Effector memory CD8-positive, alpha-beta T cell (primary cell): Measurements from ENCODE around the gene ACSM3.
A peak's percentile ranks its signal among the peaks of the same experiment; 100 is the strongest.
"Not testable (repeated sequence)": the region's sequence is repeated elsewhere in the genome, so short reads cannot be mapped to it uniquely, and the experiment has no call there.

ENCODE experiments used
- ATAC-seq: fragments of 150-1000 bp; cut with Tn5 transposase; replicated peaks from 2 replicates; pipeline ENCODE4 v1.10.0; 2021; ENCODE audit warnings: mild to moderate bottlenecking, moderate library complexity
- DNase-seq, 3 experiments: peaks; one replicate each; pipeline ENCODE4 v3.0.0; 2021
- H3K27ac Mint-ChIP-seq, 2 donors: one replicate each; pipeline ENCODE4 v1.8.0; 2022; ENCODE audit warnings: mild to moderate bottlenecking in 2 of 2, mixed read lengths in 2 of 2, moderate library complexity in 2 of 2
- H3K27me3 Mint-ChIP-seq, 2 donors: one replicate each; pipeline ENCODE4 v1.8.0; 2022; ENCODE audit warnings: mixed read lengths in 2 of 2
- H3K36me3 Mint-ChIP-seq: one replicate; pipeline ENCODE4 v1.8.0; 2022; ENCODE audit warnings: mild to moderate bottlenecking, moderate library complexity, mixed read lengths; ENCODE audit not compliant: insufficient read depth
- H3K4me1 Mint-ChIP-seq, 2 donors: one replicate each; pipeline ENCODE4 v1.8.0; 2022; ENCODE audit warnings: low read depth in 2 of 2, mixed read lengths in 2 of 2
- H3K4me3 Mint-ChIP-seq, 2 donors: one replicate each; pipeline ENCODE4 v1.8.0; 2022; ENCODE audit warnings: mild to moderate bottlenecking in 2 of 2, mixed read lengths in 2 of 2, moderate library complexity in 2 of 2
- H3K9me3 Mint-ChIP-seq, 2 donors: one replicate each; pipeline ENCODE4 v1.8.0; 2022; ENCODE audit warnings: mixed read lengths in 2 of 2

Gene ACSM3

GRCh38 chr16:20743591-20743990 lies 20.2 kb upstream of the ACSM3 start:
- H3K4me3 Mint-ChIP-seq, result no peak overlapping the region
- no peaks in the 10 kb centered on the region for H3K27me3 Mint-ChIP-seq
- peaks cover 27% of the 10 kb centered on the region for H3K36me3 Mint-ChIP-seq
- DNase-seq (no peak), ATAC-seq (no peak)
- H3K9me3 Mint-ChIP-seq, result peaks cover 2 to 10% of the 10 kb centered on the region in 2 donors
- no peak overlapping the region for H3K27ac Mint-ChIP-seq
- H3K4me1 Mint-ChIP-seq, result peaks cover 11 to 21% of the 10 kb centered on the region in 2 donors

DNA sequence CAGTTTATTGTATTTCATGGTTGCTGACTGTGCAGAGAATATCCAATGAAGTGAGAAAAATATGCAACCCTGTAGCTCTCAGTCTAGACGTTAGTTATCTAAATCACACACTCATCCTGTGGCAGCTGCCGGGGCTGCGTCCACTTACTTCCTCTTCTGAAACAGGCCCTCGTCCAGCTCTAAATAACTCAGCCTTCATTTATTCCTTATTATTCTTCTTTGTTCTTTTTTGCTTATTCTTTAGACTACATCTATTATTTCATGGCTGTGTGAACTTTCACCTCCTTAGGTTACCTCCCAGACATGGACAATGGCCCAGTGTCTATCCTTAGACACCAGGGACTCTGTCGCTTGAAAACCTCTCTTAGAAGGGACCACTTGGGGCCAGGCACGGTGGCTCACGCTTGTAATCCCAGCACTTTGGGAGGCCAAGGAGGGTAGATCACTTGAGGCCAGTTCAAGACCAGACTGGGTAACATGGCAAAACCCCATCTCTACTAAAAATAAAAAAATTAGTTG lies 18.8 kb upstream of the ACSM3 start:
- H3K9me3 Mint-ChIP-seq, result peaks cover 2 to 10% of the 10 kb centered on the region in 2 donors
- no peak for ATAC-seq
- peaks cover 11 to 16% of the 10 kb centered on the region in 2 donors for H3K4me1 Mint-ChIP-seq
- peaks cover 0 to 7% of the 10 kb centered on the region in 2 donors for H3K27me3 Mint-ChIP-seq
- H3K36me3 Mint-ChIP-seq, result peaks cover 21% of the 10 kb centered on the region
- no peak overlapping the region for H3K27ac Mint-ChIP-seq
- no peak overlapping the region for H3K4me3 Mint-ChIP-seq
- no peak for DNase-seq

- Mint-ChIP-seq H3K27me3 (peaks cover 1 to 7% of the 10 kb centered on the region in 2 donors), H3K27ac (no peak overlapping the region), H3K4me1 (peaks cover 3 to 4% of the 10 kb centered on the region in 2 donors), H3K4me3 (no peak overlapping the region), H3K36me3 (peaks cover 8% of the 10 kb centered on the region), H3K9me3 (peaks cover 2 to 10% of the 10 kb centered on the region in 2 donors)
- no peak for ATAC-seq
- DNase-seq, result no peak
These were observed 17.4 kb upstream of the ACSM3 start for GRCh38 chr16:20746461-20746860.

DNA sequence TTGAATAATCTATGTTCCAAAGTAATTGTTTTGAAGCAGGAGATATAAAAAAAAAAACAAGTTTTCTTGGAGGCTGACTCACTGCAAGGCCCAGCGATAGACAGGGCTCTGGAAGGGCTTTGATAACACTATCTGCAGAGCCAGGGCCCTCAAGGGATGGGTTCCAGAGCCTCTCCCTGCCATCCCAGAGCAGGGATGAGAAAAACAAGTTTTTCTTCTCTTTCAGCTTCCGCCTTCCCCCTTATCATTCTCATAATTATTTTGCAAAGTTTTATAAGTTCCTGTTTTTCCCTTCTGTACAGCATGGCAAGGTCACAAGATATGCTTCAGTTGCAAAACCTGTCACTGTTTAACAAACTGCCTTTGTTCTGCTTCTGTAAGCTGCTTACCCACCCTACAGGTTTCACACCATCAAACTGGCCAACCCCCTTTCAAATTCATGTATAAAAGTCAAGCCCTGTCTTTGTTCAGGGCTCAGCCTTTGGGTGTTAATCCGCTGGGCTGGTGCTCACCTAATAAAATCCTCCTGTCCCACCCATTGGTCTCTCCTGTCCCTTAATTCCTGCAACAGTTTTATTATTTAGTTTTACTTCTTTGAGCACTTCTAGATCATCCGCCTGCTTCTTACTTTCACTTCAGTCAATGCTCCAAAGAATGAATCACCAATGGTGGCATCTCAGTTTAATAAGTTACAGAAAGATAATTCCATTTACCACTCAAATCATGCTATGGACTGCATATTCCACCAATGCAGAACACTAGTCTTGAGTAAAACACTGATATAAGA lies 16.6 kb upstream of the ACSM3 start:
- Mint-ChIP-seq H3K9me3 (peaks cover 2 to 10% of the 10 kb centered on the region in 2 donors), H3K36me3 (peaks cover under 1% of the 10 kb centered on the region), H3K27ac (no peak overlapping the region), H3K4me1 (no peaks in the 10 kb centered on the region), H3K27me3 (peaks cover 7 to 9% of the 10 kb centered on the region in 2 donors), H3K4me3 (no peak overlapping the region)
- DNase-seq (no peak), ATAC-seq (no peak)

GRCh38 chr16:20749474-20749873 lies 14.3 kb upstream of the ACSM3 start:
- Mint-ChIP-seq H3K4me3 (no peak overlapping the region), H3K4me1 (no peaks in the 10 kb centered on the region), H3K27ac (no peak overlapping the region), H3K36me3 (no peaks in the 10 kb centered on the region), H3K9me3 (peaks cover 3 to 10% of the 10 kb centered on the region in 2 donors), H3K27me3 (peaks cover 7 to 23% of the 10 kb centered on the region in 2 donors)
- DNase-seq (no peak), ATAC-seq (no peak)

DNA sequence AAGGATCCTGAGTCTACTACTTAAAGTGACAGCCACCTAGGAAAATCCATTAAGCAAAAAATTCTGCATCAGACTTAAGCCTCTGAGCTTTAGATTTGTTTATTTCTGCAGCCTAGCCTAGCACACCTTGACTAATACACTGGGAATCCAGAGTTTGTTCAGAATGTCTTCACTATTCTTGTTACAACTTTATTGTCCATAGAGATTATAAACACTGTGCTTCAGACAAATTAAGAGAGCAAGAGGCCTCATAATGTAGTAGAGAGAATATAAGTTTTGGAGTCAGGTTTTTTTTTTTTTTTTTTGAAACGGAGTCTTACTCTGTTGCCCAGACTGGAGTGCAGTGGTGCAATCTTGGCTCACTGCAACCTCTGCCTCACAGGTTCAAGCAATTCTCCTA lies 13.3 kb upstream of the ACSM3 start:
- Mint-ChIP-seq H3K27me3 (peaks cover 7 to 26% of the 10 kb centered on the region in 2 donors), H3K4me1 (no peaks in the 10 kb centered on the region), H3K27ac (no peak overlapping the region), H3K36me3 (no peaks in the 10 kb centered on the region), H3K9me3 (peaks cover 6 to 10% of the 10 kb centered on the region in 2 donors), H3K4me3 (no peak overlapping the region)
- DNase-seq (no peak), ATAC-seq (no peak)

DNA sequence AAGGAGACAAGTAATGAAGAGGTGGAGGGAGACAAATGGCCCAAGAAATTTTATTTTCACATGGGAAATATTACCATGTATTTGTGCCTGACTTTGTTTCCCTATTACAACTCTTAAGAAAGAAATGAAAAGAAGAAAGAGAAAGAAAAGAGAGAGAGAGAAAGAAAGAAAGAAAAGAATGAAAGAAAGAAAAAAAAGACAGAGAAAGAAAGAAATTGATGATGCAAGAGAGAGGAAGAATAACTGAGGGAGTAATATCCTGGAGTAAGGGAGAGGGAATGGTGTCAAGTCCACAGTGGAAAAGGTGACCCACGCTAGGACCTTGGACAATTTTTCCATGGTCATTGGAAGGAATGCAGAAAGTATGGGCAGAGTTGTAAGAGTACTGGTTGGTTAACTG lies 10.1 kb upstream of the ACSM3 start:
- DNase-seq, result no peak
- H3K4me3 Mint-ChIP-seq, result no peak overlapping the region
- ATAC-seq, result no peak
- H3K27ac Mint-ChIP-seq, result no peak overlapping the region
- H3K9me3 Mint-ChIP-seq, result peaks cover 0 to 4% of the 10 kb centered on the region in 2 donors
- no peaks in the 10 kb centered on the region for H3K4me1 Mint-ChIP-seq
- no peaks in the 10 kb centered on the region for H3K36me3 Mint-ChIP-seq
- H3K27me3 Mint-ChIP-seq, result peaks cover 7 to 26% of the 10 kb centered on the region in 2 donors

- Mint-ChIP-seq H3K9me3 (peaks cover 0 to 4% of the 10 kb centered on the region in 2 donors), H3K36me3 (no peaks in the 10 kb centered on the region), H3K4me3 (no peak overlapping the region), H3K4me1 (no peaks in the 10 kb centered on the region), H3K27ac (no peak overlapping the region), H3K27me3 (peaks cover 0 to 26% of the 10 kb centered on the region in 2 donors)
- DNase-seq, result no peak
- no peak for ATAC-seq
These were observed 8.6 kb upstream of the ACSM3 start for GRCh38 chr16:20755238-20755637.

- not testable (repeated sequence) for H3K36me3 Mint-ChIP-seq, H3K9me3 Mint-ChIP-seq, H3K27ac Mint-ChIP-seq, H3K4me1 Mint-ChIP-seq, H3K4me3 Mint-ChIP-seq, ATAC-seq, DNase-seq
- peaks cover 0 to 26% of the 10 kb centered on the region in 2 donors for H3K27me3 Mint-ChIP-seq
These were observed 8.0 kb upstream of the ACSM3 start for GRCh38 chr16:20755799-20756198.

- Mint-ChIP-seq H3K27me3 (no peaks in the 10 kb centered on the region), H3K4me3 (no peak overlapping the region)
These were observed 3.5 kb upstream of the ACSM3 start for GRCh38 chr16:20760346-20760745.

DNA sequence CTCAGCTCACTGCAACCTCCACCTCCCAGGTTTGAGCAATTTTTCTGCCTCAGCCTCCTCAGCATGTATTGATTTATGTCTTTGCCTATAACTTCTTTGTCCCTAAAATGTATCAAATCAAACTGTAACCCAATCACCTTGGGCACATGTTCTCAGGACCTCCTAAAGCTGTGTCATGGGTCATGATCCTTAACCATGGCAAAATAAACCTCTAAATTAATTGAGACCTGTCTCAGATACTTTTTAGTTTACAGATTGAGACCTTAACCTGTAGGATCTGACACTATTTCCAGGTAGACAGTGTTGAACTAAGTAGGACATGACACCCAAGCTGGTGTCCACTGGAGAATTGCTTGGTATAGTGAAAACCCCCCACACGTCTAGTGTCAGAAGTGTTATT lies 2.6 kb upstream of the ACSM3 start:
- H3K4me1 Mint-ChIP-seq, result peaks cover 10 to 14% of the 10 kb centered on the region in 2 donors
- ATAC-seq (no peak), DNase-seq (no peak)
- no peak overlapping the region for H3K27ac Mint-ChIP-seq
- no peaks in the 10 kb centered on the region for H3K9me3 Mint-ChIP-seq
- H3K36me3 Mint-ChIP-seq, result peaks cover 3% of the 10 kb centered on the region
- no peak overlapping the region for H3K4me3 Mint-ChIP-seq
- no peaks in the 10 kb centered on the region for H3K27me3 Mint-ChIP-seq

More at GRCh38 chr16:20760346-20760745, 3.5 kb upstream of the ACSM3 start:
- no peak for DNase-seq
- Mint-ChIP-seq H3K27ac (no peak overlapping the region), H3K4me1 (peaks cover 10 to 14% of the 10 kb centered on the region in 2 donors), H3K9me3 (no peaks in the 10 kb centered on the region), H3K36me3 (peaks cover 3% of the 10 kb centered on the region)
- no peak for ATAC-seq

DNA sequence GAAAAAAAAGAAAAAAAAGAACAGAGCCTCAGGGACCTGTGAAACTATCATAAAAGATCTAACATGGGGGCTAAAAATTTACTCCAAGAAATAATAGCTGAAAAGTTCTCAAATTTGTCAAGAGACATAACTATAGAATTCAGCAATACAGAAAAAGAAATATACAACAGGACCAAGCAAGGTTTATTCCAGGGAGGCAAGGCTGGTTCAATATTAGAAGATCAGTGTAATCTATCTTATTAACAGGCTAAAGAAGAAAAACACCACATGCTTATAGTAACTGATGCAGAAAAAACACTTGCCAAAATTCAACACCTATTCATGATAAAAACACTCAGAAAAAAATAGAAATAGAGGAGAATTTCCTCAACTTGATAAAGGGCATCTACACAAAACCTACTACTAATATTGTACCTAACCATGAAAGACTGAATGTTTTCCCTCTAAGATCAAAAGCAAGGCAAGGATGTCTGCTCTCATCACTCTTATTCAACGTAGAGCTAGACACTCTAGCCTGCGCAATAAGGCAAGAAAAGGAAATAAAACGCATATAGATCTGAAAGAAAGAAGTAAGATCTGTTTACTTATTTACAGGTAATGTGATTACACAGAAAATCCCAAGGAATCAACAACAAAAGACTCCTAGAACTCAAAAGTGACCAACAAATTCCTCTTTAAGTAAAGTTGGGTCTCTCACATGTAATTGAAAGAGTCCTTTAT lies 1.2 kb upstream of the ACSM3 start:
- ATAC-seq (no peak), DNase-seq (no peak)
- H3K4me3 Mint-ChIP-seq, result peak overlapping the region; percentile 69 to 84
- no peaks in the 10 kb centered on the region for H3K9me3 Mint-ChIP-seq
- peak overlapping the region; percentile 7 to 83 for H3K27ac Mint-ChIP-seq
- H3K4me1 Mint-ChIP-seq, result peaks cover 10 to 14% of the 10 kb centered on the region in 2 donors
- H3K36me3 Mint-ChIP-seq, result peaks cover 3% of the 10 kb centered on the region
- H3K27me3 Mint-ChIP-seq, result no peaks in the 10 kb centered on the region

GRCh38 chr16:20764448-20764847 lies 634 bp downstream of the ACSM3 start:
- Mint-ChIP-seq H3K27ac (peak overlapping the region in 1 of 2 donors; percentile 83), H3K4me1 (peaks cover 10 to 14% of the 10 kb centered on the region in 2 donors)
- not testable (repeated sequence) for H3K27me3 Mint-ChIP-seq, H3K4me3 Mint-ChIP-seq, DNase-seq, ATAC-seq, H3K36me3 Mint-ChIP-seq, H3K9me3 Mint-ChIP-seq
